ENCODE results near the gene USP44. TPM values are rescaled to one million over a fixed set of nuclear protein-coding genes. Genes with fewer than 3 reads are reported as not detected.

The USP44 gene
- total RNA-seq, 2 donors from 2014 or later, result 17.5 to 30.8 TPM

DNA sequence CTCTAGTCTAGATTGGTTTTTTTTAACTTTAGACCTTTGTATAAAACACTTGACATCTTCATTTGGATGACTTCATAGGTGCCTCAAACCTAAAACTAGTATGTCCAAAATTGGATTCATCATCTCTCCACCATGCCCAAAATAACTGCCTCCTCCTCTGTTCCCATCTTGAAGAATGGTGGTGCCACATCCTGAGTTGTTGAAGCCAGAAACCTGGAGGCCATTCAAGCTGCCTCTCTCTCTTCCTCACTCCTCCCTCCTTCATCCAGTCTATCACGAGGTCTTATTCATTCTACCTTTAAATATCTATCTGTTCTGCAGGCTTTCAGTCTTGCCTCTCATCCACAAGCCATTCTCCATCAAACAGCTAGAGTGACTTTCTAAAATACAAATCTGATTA is 26.5 kb upstream of the USP44 start:
- Histone ChIP-seq H3K27ac (ENCODE audit: low read depth, low read length) (no peak overlapping the region), H3K4me1 (ENCODE audit: control insufficient read depth, insufficient read depth, low read length) (no peaks in the 10 kb centered on the region), H3K27me3 (ENCODE audit: control insufficient read depth, insufficient read depth, low read length, poor library complexity, severe bottlenecking) (no peaks in the 10 kb centered on the region), H3K9me3 (ENCODE audit: control insufficient read depth, low read length) (no peaks in the 10 kb centered on the region), H3K36me3 (ENCODE audit: control insufficient read depth, insufficient read depth, low read length) (no peaks in the 10 kb centered on the region), H3K9ac (ENCODE audit: extremely low read depth, low read length, poor library complexity, severe bottlenecking) (no peak overlapping the region), H3K4me3 (ENCODE audit: low read length) (no peak overlapping the region)
- DNase-seq, result no peak
- TF ChIP-seq, protein P1, sequence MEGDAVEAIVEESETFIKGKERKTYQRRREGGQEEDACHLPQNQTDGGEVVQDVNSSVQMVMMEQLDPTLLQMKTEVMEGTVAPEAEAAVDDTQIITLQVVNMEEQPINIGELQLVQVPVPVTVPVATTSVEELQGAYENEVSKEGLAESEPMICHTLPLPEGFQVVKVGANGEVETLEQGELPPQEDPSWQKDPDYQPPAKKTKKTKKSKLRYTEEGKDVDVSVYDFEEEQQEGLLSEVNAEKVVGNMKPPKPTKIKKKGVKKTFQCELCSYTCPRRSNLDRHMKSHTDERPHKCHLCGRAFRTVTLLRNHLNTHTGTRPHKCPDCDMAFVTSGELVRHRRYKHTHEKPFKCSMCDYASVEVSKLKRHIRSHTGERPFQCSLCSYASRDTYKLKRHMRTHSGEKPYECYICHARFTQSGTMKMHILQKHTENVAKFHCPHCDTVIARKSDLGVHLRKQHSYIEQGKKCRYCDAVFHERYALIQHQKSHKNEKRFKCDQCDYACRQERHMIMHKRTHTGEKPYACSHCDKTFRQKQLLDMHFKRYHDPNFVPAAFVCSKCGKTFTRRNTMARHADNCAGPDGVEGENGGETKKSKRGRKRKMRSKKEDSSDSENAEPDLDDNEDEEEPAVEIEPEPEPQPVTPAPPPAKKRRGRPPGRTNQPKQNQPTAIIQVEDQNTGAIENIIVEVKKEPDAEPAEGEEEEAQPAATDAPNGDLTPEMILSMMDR (conservative IDR thresholded peaks at IDR 0.05), result no peak
- Mint-ChIP-seq H3K4me1 (peaks cover 15% of the 10 kb centered on the region), H3K27me3 (ENCODE audit: insufficient read depth) (peaks cover 3% of the 10 kb centered on the region), H3K27ac (no peak overlapping the region), H3K9me3 (no peaks in the 10 kb centered on the region), H3K36me3 (ENCODE audit: low read depth) (no peaks in the 10 kb centered on the region), H3K4me3 (no peak overlapping the region)
- WGBS, 2 experiments (ENCODE audit: insufficient coverage in 1 of 2, insufficient read length in 1 of 2), result 80 to 87% methylated on average over 1 of the region's 1 CpG

DNA sequence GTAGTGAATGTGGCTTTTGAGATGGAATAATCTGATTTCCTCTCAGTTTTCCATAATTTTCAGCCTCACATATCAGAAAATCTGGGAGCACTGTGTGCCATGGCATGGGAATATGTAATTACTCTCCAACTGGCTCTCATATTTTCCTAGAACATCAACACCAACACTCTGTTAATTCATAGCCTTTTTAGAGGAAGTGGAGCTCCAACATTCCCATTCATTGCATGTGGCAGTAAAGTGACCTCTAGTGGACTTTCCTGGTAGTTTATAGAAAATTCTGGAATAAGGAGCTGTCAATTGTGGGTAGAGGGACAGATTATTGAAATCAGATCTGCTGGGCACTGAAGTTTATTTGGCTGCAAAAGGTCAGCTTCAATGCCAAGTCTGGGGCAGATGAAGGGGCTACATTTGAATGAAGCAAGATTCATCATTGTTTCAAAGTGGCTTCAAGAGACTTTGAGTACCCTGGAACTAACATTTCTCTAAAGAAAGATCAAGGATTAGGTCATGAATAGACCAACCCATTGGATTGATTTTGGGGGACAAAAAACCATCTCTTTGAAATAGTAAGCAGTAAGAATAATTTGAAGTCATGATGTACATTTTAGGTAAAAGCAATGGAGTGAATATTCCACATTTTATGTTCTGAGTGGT is 23.6 kb upstream of the USP44 start:
- H3K27me3 ChIP-seq (ENCODE audit: control insufficient read depth, insufficient read depth, low read length, poor library complexity, severe bottlenecking), result no peaks in the 10 kb centered on the region
- H3K36me3 ChIP-seq (ENCODE audit: control insufficient read depth, insufficient read depth, low read length), result no peaks in the 10 kb centered on the region
- no peak overlapping the region for H3K27ac Mint-ChIP-seq
- H3K9me3 ChIP-seq (ENCODE audit: control insufficient read depth, low read length), result no peaks in the 10 kb centered on the region
- no peaks in the 10 kb centered on the region for H3K4me1 ChIP-seq (ENCODE audit: control insufficient read depth, insufficient read depth, low read length)
- no peaks in the 10 kb centered on the region for H3K9me3 Mint-ChIP-seq
- H3K27me3 Mint-ChIP-seq (ENCODE audit: insufficient read depth), result peaks cover 3% of the 10 kb centered on the region
- H3K4me1 Mint-ChIP-seq, result peaks cover 15% of the 10 kb centered on the region
- TF ChIP-seq, protein P1 (conservative IDR thresholded peaks at IDR 0.05), result peak; percentile 87
- DNase-seq, result peak; percentile 67
- H3K9ac ChIP-seq (ENCODE audit: extremely low read depth, low read length, poor library complexity, severe bottlenecking), result no peak overlapping the region
- H3K36me3 Mint-ChIP-seq (ENCODE audit: low read depth), result no peaks in the 10 kb centered on the region
- no peak overlapping the region for H3K4me3 ChIP-seq (ENCODE audit: low read length)
- H3K27ac ChIP-seq (ENCODE audit: low read depth, low read length), result no peak overlapping the region
- H3K4me3 Mint-ChIP-seq, result no peak overlapping the region

DNA sequence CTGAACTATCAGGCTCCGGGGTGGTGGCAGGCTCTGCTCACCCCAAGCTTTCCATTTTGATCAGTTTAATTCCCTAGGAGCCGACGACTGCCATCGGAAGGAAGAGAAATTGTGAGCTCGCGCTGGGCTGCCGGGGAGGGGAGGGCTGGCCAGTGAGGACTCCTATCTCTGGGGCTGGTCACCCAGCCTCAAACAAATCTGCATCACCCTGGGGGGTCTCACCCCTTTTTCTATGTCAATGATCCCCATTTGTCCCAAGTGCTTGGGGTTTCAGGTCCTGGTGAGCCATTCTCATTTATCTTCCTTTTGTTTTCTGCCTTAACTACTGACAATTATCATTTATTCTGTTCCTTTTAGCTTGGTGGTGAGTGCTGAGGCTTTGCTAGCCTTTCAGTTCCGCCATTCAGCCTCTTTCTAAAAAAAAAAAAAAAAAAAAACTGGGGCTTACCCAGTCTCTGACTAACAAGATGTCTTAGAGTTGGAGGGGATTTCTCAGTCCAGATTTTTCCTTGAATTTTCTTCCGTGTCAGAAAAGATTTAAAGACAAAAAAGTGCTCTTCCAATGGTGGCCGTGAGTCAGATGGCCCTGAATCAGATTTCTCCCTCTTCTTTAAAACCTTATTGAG is 22.8 kb upstream of the USP44 start:
- Histone ChIP-seq H3K27me3 (ENCODE audit: control insufficient read depth, insufficient read depth, low read length, poor library complexity, severe bottlenecking) (no peaks in the 10 kb centered on the region), H3K9ac (ENCODE audit: extremely low read depth, low read length, poor library complexity, severe bottlenecking) (no peak overlapping the region), H3K9me3 (ENCODE audit: control insufficient read depth, low read length) (no peaks in the 10 kb centered on the region), H3K4me3 (ENCODE audit: low read length) (no peak overlapping the region), H3K36me3 (ENCODE audit: control insufficient read depth, insufficient read depth, low read length) (no peaks in the 10 kb centered on the region), H3K4me1 (ENCODE audit: control insufficient read depth, insufficient read depth, low read length) (no peaks in the 10 kb centered on the region), H3K27ac (ENCODE audit: low read depth, low read length) (no peak overlapping the region)
- Mint-ChIP-seq H3K36me3 (ENCODE audit: low read depth) (no peaks in the 10 kb centered on the region), H3K27me3 (ENCODE audit: insufficient read depth) (peaks cover 3% of the 10 kb centered on the region), H3K4me3 (peak overlapping the region; percentile 39), H3K4me1 (peaks cover 13% of the 10 kb centered on the region), H3K9me3 (no peaks in the 10 kb centered on the region), H3K27ac (peak overlapping the region; percentile 74)
- WGBS, 2 experiments (ENCODE audit: insufficient coverage in 1 of 2, insufficient read length in 1 of 2), result 43 to 55% methylated on average over 3 to 10 of the region's 10 CpGs
- peak; percentile 88 for DNase-seq
- TF ChIP-seq, protein P1 (conservative IDR thresholded peaks at IDR 0.05), result no peak
